Mesendoderm (in vitro differentiated cells): ENCODE results near the gene PLCB1.
A peak's percentile ranks its signal among the peaks of the same experiment; 100 is the strongest.

Experiments used
- DNase-seq: peaks from one replicate; pipeline ENCODE4 v3.0.0; 2013
- H2AK5ac ChIP-seq: 2 replicates; pipeline ENCODE4 v1.6.1; 2013; ENCODE audit warnings: low read length, inconsistent platforms
- H2BK120ac ChIP-seq: 2 replicates; pipeline ENCODE4 v1.6.1; 2013; ENCODE audit warnings: low read depth, mild to moderate bottlenecking, low read length, moderate library complexity, mixed read lengths
- H2BK15ac ChIP-seq: replicated peaks from 2 replicates; pipeline ENCODE4 v1.6.1; 2013; ENCODE audit warnings: low read depth, mild to moderate bottlenecking, moderate library complexity
- H2BK5ac ChIP-seq: 2 replicates; pipeline ENCODE4 v1.6.1; 2013; ENCODE audit warnings: low read length, inconsistent platforms
- H3K18ac ChIP-seq: 2 replicates; pipeline ENCODE4 v1.6.1; 2013; ENCODE audit warnings: mild to moderate bottlenecking, low read length, mixed read lengths
- H3K23ac ChIP-seq: one replicate; pipeline ENCODE4 v1.6.1; 2013; ENCODE audit warnings: low read length
- H3K27ac ChIP-seq: 2 replicates; pipeline ENCODE4 v1.5.1; 2013; ENCODE audit warnings: low read depth, mild to moderate bottlenecking, inconsistent platforms, low read length, moderate library complexity
- H3K27me3 ChIP-seq: 2 replicates; pipeline ENCODE4 v1.6.1; 2013; ENCODE audit warnings: low read length, control low read depth, mild to moderate bottlenecking, inconsistent platforms; ENCODE audit not compliant: insufficient read depth, poor library complexity
- H3K36me3 ChIP-seq: 2 replicates; pipeline ENCODE4 v1.6.1; 2013; ENCODE audit warnings: low read length, inconsistent platforms; ENCODE audit not compliant: control insufficient read depth, insufficient read depth
- H3K4ac ChIP-seq: one replicate; pipeline ENCODE4 v1.6.1; 2013; ENCODE audit warnings: low read depth, mild to moderate bottlenecking, low read length, moderate library complexity
- H3K4me1 ChIP-seq: 2 replicates; pipeline ENCODE4 v1.6.1; 2013; ENCODE audit warnings: low read depth, low read length, inconsistent platforms; ENCODE audit not compliant: control insufficient read depth
- H3K4me2 ChIP-seq: 2 replicates; pipeline ENCODE4 v1.6.1; 2013; ENCODE audit warnings: low read length
- H3K4me3 ChIP-seq: 2 replicates; pipeline ENCODE4 v1.5.1; 2013; ENCODE audit warnings: mild to moderate bottlenecking, low read length
- H3K56ac ChIP-seq: one replicate; pipeline ENCODE4 v1.6.1; 2013; ENCODE audit warnings: low read length
- H3K79me1 ChIP-seq: 2 replicates; pipeline ENCODE4 v1.6.1; 2013; ENCODE audit warnings: low read length, inconsistent platforms
- H3K79me2 ChIP-seq: 2 replicates; pipeline ENCODE4 v1.6.1; 2013; ENCODE audit warnings: mild to moderate bottlenecking, low read length; ENCODE audit not compliant: control insufficient read depth, insufficient read depth
- H3K9ac ChIP-seq: 2 replicates; pipeline ENCODE4 v1.6.1; 2013; ENCODE audit warnings: low read length, inconsistent platforms
- H4K5ac ChIP-seq: one replicate; pipeline ENCODE4 v1.6.1; 2013; ENCODE audit warnings: low read length
- H4K8ac ChIP-seq: one replicate; pipeline ENCODE4 v1.6.1; 2013; ENCODE audit warnings: low read depth, mild to moderate bottlenecking, control low read depth, low read length, moderate library complexity
- WGBS: extraction: QIAGEN DNeasy Blood & Tissue Kit; methylation state at CpG from one replicate; pipeline ENCODE4 v1.1.7; 2013; ENCODE audit warnings: low lambda C conversion rate, missing lambda C conversion rate; ENCODE audit not compliant: insufficient coverage; ENCODE audit errors: extremely low coverage; 5-methylcytosine and 5-hydroxymethylcytosine counted together

PLCB1 gene

GRCh38 chr20:8246153-8246552 lies 114.1 kb downstream of the PLCB1 start:
- DNase-seq: peak; percentile 25
- H2BK5ac ChIP-seq: no peak overlapping the region
- no peak overlapping the region for H3K18ac ChIP-seq
- no peaks in the 10 kb centered on the region for H3K79me1 ChIP-seq
- no peak overlapping the region for H3K4me2 ChIP-seq
- H2BK120ac ChIP-seq: no peak overlapping the region
- H4K5ac ChIP-seq: no peak overlapping the region
- H3K4me1 ChIP-seq: no peaks in the 10 kb centered on the region
- H3K27me3 ChIP-seq: no peaks in the 10 kb centered on the region
- no peak overlapping the region for H2BK15ac ChIP-seq
- H3K79me2 ChIP-seq: no peaks in the 10 kb centered on the region
- H3K23ac ChIP-seq: no peak overlapping the region
- no peak overlapping the region for H2AK5ac ChIP-seq
- H3K36me3 ChIP-seq: no peaks in the 10 kb centered on the region
- no peak overlapping the region for H4K8ac ChIP-seq
- H3K27ac ChIP-seq: no peak overlapping the region
- no peak overlapping the region for H3K56ac ChIP-seq
- no CpG with 5 or more reads among the region's 1 CpG for WGBS
- no peak overlapping the region for H3K4me3 ChIP-seq
- no peak overlapping the region for H3K9ac ChIP-seq
- H3K4ac ChIP-seq: no peak overlapping the region

- no peak overlapping the region for H2AK5ac ChIP-seq
- no CpG with 5 or more reads among the region's 1 CpG for WGBS
- H3K27me3 ChIP-seq: no peaks in the 10 kb centered on the region
- no peak for DNase-seq
- H3K79me2 ChIP-seq: no peaks in the 10 kb centered on the region
- no peaks in the 10 kb centered on the region for H3K79me1 ChIP-seq
- H3K18ac ChIP-seq: no peak overlapping the region
- no peak overlapping the region for H4K8ac ChIP-seq
- no peak overlapping the region for H3K4me2 ChIP-seq
- no peak overlapping the region for H3K27ac ChIP-seq
- H3K4ac ChIP-seq: no peak overlapping the region
- no peak overlapping the region for H3K56ac ChIP-seq
- no peak overlapping the region for H2BK5ac ChIP-seq
- no peak overlapping the region for H2BK15ac ChIP-seq
- H3K9ac ChIP-seq: no peak overlapping the region
- no peak overlapping the region for H2BK120ac ChIP-seq
- no peak overlapping the region for H3K23ac ChIP-seq
- no peaks in the 10 kb centered on the region for H3K36me3 ChIP-seq
- no peaks in the 10 kb centered on the region for H3K4me1 ChIP-seq
- H3K4me3 ChIP-seq: no peak overlapping the region
- H4K5ac ChIP-seq: no peak overlapping the region
These were observed 114.7 kb downstream of the PLCB1 start for GRCh38 chr20:8246716-8247115.

GRCh38 chr20:8248051-8248450 lies 116.0 kb downstream of the PLCB1 start:
- H4K5ac ChIP-seq: no peak overlapping the region
- no peaks in the 10 kb centered on the region for H3K27me3 ChIP-seq
- H3K18ac ChIP-seq: no peak overlapping the region
- H3K23ac ChIP-seq: no peak overlapping the region
- no peak overlapping the region for H2BK120ac ChIP-seq
- no peak overlapping the region for H3K4me3 ChIP-seq
- H3K56ac ChIP-seq: no peak overlapping the region
- no peak overlapping the region for H4K8ac ChIP-seq
- no peaks in the 10 kb centered on the region for H3K79me1 ChIP-seq
- H3K9ac ChIP-seq: no peak overlapping the region
- no peak overlapping the region for H3K4me2 ChIP-seq
- H3K27ac ChIP-seq: no peak overlapping the region
- no peak overlapping the region for H3K4ac ChIP-seq
- H2BK15ac ChIP-seq: no peak overlapping the region
- no peak overlapping the region for H2AK5ac ChIP-seq
- no peaks in the 10 kb centered on the region for H3K4me1 ChIP-seq
- H3K79me2 ChIP-seq: no peaks in the 10 kb centered on the region
- DNase-seq: peak; percentile 72
- no peaks in the 10 kb centered on the region for H3K36me3 ChIP-seq
- no peak overlapping the region for H2BK5ac ChIP-seq

- H2BK15ac ChIP-seq: no peak overlapping the region
- H3K4me3 ChIP-seq: no peak overlapping the region
- no peak overlapping the region for H3K9ac ChIP-seq
- no peaks in the 10 kb centered on the region for H3K79me2 ChIP-seq
- no peak overlapping the region for H3K27ac ChIP-seq
- H3K18ac ChIP-seq: no peak overlapping the region
- no peak overlapping the region for H2BK5ac ChIP-seq
- no peak overlapping the region for H2AK5ac ChIP-seq
- H3K36me3 ChIP-seq: no peaks in the 10 kb centered on the region
- H4K5ac ChIP-seq: no peak overlapping the region
- no peak overlapping the region for H3K56ac ChIP-seq
- no peaks in the 10 kb centered on the region for H3K79me1 ChIP-seq
- H4K8ac ChIP-seq: no peak overlapping the region
- no peaks in the 10 kb centered on the region for H3K27me3 ChIP-seq
- no CpG with 5 or more reads among the region's 3 CpGs for WGBS
- no peaks in the 10 kb centered on the region for H3K4me1 ChIP-seq
- no peak overlapping the region for H3K4ac ChIP-seq
- no peak overlapping the region for H3K4me2 ChIP-seq
- H2BK120ac ChIP-seq: no peak overlapping the region
- no peak for DNase-seq
- no peak overlapping the region for H3K23ac ChIP-seq
These were observed 117.6 kb downstream of the PLCB1 start for GRCh38 chr20:8249634-8250033.

GRCh38 chr20:8250539-8251200 lies 118.6 kb downstream of the PLCB1 start:
- Histone ChIP-seq H4K5ac (no peak overlapping the region), H3K23ac (no peak overlapping the region), H3K4me1 (no peaks in the 10 kb centered on the region), H2BK15ac (no peak overlapping the region), H3K27ac (no peak overlapping the region), H3K4me2 (no peak overlapping the region), H3K36me3 (no peaks in the 10 kb centered on the region), H3K9ac (no peak overlapping the region), H3K27me3 (no peaks in the 10 kb centered on the region), H2AK5ac (no peak overlapping the region), H2BK120ac (no peak overlapping the region), H2BK5ac (no peak overlapping the region), H3K4ac (no peak overlapping the region), H3K79me1 (no peaks in the 10 kb centered on the region), H4K8ac (no peak overlapping the region), H3K56ac (no peak overlapping the region), H3K4me3 (no peak overlapping the region), H3K79me2 (no peaks in the 10 kb centered on the region), H3K18ac (no peak overlapping the region)
- no peak for DNase-seq
- no CpG with 5 or more reads among the region's 1 CpG for WGBS

GRCh38 chr20:8251201-8251575 lies 119.1 kb downstream of the PLCB1 start:
- Histone ChIP-seq H3K4me2 (no peak overlapping the region), H3K56ac (no peak overlapping the region), H3K9ac (no peak overlapping the region), H2BK120ac (no peak overlapping the region), H3K27ac (no peak overlapping the region), H2BK5ac (no peak overlapping the region), H2BK15ac (no peak overlapping the region), H3K4me3 (no peak overlapping the region), H3K79me2 (no peaks in the 10 kb centered on the region), H3K4ac (no peak overlapping the region), H3K23ac (no peak overlapping the region), H3K27me3 (no peaks in the 10 kb centered on the region), H3K79me1 (no peaks in the 10 kb centered on the region), H2AK5ac (no peak overlapping the region), H3K4me1 (no peaks in the 10 kb centered on the region), H4K8ac (no peak overlapping the region), H3K18ac (no peak overlapping the region), H3K36me3 (no peaks in the 10 kb centered on the region), H4K5ac (no peak overlapping the region)
- no CpG with 5 or more reads among the region's 4 CpGs for WGBS
- no peak for DNase-seq
